Mesendoderm (in vitro differentiated cells): ENCODE results near the gene RHOBTB3.

Experiments used
- DNase-seq: peaks from one replicate; pipeline ENCODE4 v3.0.0; 2013
- H2AK5ac ChIP-seq: 2 replicates; pipeline ENCODE4 v1.6.1; 2013; ENCODE audit warnings: low read length, inconsistent platforms
- H2BK120ac ChIP-seq: 2 replicates; pipeline ENCODE4 v1.6.1; 2013; ENCODE audit warnings: low read depth, mild to moderate bottlenecking, low read length, moderate library complexity, mixed read lengths
- H2BK15ac ChIP-seq: replicated peaks from 2 replicates; pipeline ENCODE4 v1.6.1; 2013; ENCODE audit warnings: low read depth, mild to moderate bottlenecking, moderate library complexity
- H2BK5ac ChIP-seq: 2 replicates; pipeline ENCODE4 v1.6.1; 2013; ENCODE audit warnings: low read length, inconsistent platforms
- H3K18ac ChIP-seq: 2 replicates; pipeline ENCODE4 v1.6.1; 2013; ENCODE audit warnings: mild to moderate bottlenecking, low read length, mixed read lengths
- H3K23ac ChIP-seq: one replicate; pipeline ENCODE4 v1.6.1; 2013; ENCODE audit warnings: low read length
- H3K27ac ChIP-seq: 2 replicates; pipeline ENCODE4 v1.5.1; 2013; ENCODE audit warnings: low read depth, mild to moderate bottlenecking, inconsistent platforms, low read length, moderate library complexity
- H3K27me3 ChIP-seq: 2 replicates; pipeline ENCODE4 v1.6.1; 2013; ENCODE audit warnings: low read length, control low read depth, mild to moderate bottlenecking, inconsistent platforms; ENCODE audit not compliant: insufficient read depth, poor library complexity
- H3K36me3 ChIP-seq: 2 replicates; pipeline ENCODE4 v1.6.1; 2013; ENCODE audit warnings: low read length, inconsistent platforms; ENCODE audit not compliant: control insufficient read depth, insufficient read depth
- H3K4ac ChIP-seq: one replicate; pipeline ENCODE4 v1.6.1; 2013; ENCODE audit warnings: low read depth, mild to moderate bottlenecking, low read length, moderate library complexity
- H3K4me1 ChIP-seq: 2 replicates; pipeline ENCODE4 v1.6.1; 2013; ENCODE audit warnings: low read depth, low read length, inconsistent platforms; ENCODE audit not compliant: control insufficient read depth
- H3K4me2 ChIP-seq: 2 replicates; pipeline ENCODE4 v1.6.1; 2013; ENCODE audit warnings: low read length
- H3K4me3 ChIP-seq: 2 replicates; pipeline ENCODE4 v1.5.1; 2013; ENCODE audit warnings: mild to moderate bottlenecking, low read length
- H3K56ac ChIP-seq: one replicate; pipeline ENCODE4 v1.6.1; 2013; ENCODE audit warnings: low read length
- H3K79me1 ChIP-seq: 2 replicates; pipeline ENCODE4 v1.6.1; 2013; ENCODE audit warnings: low read length, inconsistent platforms
- H3K79me2 ChIP-seq: 2 replicates; pipeline ENCODE4 v1.6.1; 2013; ENCODE audit warnings: mild to moderate bottlenecking, low read length; ENCODE audit not compliant: control insufficient read depth, insufficient read depth
- H3K9ac ChIP-seq: 2 replicates; pipeline ENCODE4 v1.6.1; 2013; ENCODE audit warnings: low read length, inconsistent platforms
- H4K5ac ChIP-seq: one replicate; pipeline ENCODE4 v1.6.1; 2013; ENCODE audit warnings: low read length
- H4K8ac ChIP-seq: one replicate; pipeline ENCODE4 v1.6.1; 2013; ENCODE audit warnings: low read depth, mild to moderate bottlenecking, control low read depth, low read length, moderate library complexity
- WGBS: extraction: QIAGEN DNeasy Blood & Tissue Kit; methylation state at CpG from one replicate; pipeline ENCODE4 v1.1.7; 2013; ENCODE audit warnings: low lambda C conversion rate, missing lambda C conversion rate; ENCODE audit not compliant: insufficient coverage; ENCODE audit errors: extremely low coverage; 5-methylcytosine and 5-hydroxymethylcytosine counted together

Gene RHOBTB3

DNA sequence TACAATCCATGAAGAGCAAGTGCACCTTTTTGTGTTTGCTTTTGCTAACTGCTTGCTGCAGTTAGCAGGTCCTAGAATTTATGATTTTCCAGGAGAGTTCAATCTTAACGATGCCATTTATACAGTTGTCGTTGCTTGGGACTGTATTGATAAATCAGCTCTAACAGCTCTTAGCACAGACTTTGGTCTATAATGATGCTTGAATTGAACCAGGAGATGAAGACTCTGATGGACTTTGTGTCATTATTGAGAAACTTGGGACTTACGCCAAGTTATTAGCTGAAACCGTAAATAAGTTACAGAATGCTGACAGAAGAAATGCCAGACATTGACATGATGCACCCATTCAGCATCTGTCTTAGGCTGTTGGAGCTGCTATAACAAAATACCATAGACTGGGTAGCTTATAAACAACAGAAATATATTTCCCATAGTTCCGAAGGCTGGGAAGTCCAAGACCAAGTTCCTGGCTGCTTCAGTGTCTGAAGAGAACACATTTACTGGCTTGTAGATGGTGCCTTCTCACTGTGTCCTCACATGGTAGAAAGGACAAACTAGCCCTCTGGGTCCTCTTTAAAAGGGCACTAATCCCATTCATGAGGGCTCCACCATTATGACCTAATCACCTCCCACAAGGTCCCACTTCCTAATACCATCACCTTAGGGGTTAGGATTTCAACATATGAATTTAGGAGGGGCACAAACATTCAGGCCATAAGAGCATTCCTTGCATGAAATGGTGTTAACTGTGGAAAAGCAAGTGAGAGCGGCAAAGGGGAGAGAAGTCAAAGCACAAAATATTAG lies 73.8 kb downstream of the RHOBTB3 start:
- Histone ChIP-seq H3K4me3 (no peak overlapping the region), H3K4me2 (no peak overlapping the region), H2BK5ac (no peak overlapping the region), H2BK15ac (no peak overlapping the region), H3K79me2 (no peaks in the 10 kb centered on the region), H3K56ac (no peak overlapping the region), H3K27ac (no peak overlapping the region), H4K8ac (no peak overlapping the region), H3K9ac (no peak overlapping the region), H2BK120ac (no peak overlapping the region), H3K36me3 (no peaks in the 10 kb centered on the region), H2AK5ac (no peak overlapping the region), H3K18ac (no peak overlapping the region), H3K4me1 (peaks cover 3% of the 10 kb centered on the region), H4K5ac (no peak overlapping the region), H3K4ac (no peak overlapping the region), H3K79me1 (no peaks in the 10 kb centered on the region), H3K27me3 (no peaks in the 10 kb centered on the region), H3K23ac (no peak overlapping the region)
- no peak for DNase-seq
- no CpG with 5 or more reads among the region's 6 CpGs for WGBS

DNA sequence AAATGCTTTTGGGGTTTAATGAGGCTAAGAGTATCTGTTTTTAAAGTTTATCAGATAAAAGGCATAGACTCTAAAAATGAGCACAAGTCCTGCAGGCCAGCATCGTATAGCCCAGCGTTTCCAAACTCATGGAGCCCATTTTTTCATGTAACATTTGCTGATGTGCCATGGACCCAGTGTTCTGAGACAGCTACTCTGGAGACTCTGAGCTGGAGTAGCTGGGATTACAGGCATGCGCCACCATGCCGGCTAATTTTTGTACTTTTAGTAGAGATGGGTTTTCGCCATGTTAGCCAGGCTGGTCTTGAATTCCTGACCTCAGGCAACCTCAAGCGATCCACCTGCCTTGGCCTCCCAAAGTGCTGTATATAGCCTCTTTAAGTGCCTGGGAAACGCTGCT lies 75.6 kb downstream of the RHOBTB3 start:
- Histone ChIP-seq H3K4me3 (no peak overlapping the region), H3K56ac (no peak overlapping the region), H3K23ac (no peak overlapping the region), H3K79me1 (no peaks in the 10 kb centered on the region), H2BK120ac (no peak overlapping the region), H3K27ac (no peak overlapping the region), H4K5ac (no peak overlapping the region), H2AK5ac (no peak overlapping the region), H3K27me3 (no peaks in the 10 kb centered on the region), H3K4me2 (no peak overlapping the region), H3K9ac (no peak overlapping the region), H3K79me2 (no peaks in the 10 kb centered on the region), H4K8ac (no peak overlapping the region), H3K18ac (no peak overlapping the region), H2BK5ac (no peak overlapping the region), H3K4ac (no peak overlapping the region), H3K4me1 (peaks cover 3% of the 10 kb centered on the region), H3K36me3 (no peaks in the 10 kb centered on the region), H2BK15ac (no peak overlapping the region)
- no CpG with 5 or more reads among the region's 7 CpGs for WGBS
- no peak for DNase-seq

DNA sequence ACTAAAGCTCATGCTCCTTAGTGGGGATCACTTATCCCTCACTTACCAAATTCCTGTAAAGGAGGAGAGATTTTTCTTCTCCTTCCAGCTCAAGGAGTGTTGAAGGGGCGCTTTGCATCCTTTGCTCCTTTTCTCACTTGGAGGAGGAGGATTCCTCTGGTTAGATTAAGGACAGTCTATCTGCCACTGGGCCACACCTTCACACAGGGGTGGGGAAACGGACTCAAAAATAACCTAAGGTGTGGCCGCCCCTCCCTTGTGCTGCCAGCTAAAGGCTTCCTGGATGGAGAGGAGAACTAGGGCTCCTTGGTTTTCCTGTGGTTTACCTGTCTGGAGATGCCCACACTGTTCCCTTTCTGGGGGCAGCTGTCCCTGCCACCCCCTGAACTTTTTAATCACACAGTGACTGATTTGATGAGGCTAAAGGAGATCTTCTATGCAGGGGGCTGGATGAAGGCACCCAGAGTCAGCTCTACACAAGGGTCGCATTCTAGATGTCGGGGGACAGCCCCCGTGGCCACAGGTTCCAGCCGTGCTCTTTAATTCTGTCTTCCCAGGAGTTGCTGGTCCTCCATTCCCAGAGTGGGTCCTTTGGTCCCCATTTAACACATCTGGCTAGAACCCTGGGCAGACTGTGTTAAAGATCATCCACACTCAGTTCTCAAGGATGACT lies 77.0 kb downstream of the RHOBTB3 start:
- H3K4me3 ChIP-seq = no peak overlapping the region

DNA sequence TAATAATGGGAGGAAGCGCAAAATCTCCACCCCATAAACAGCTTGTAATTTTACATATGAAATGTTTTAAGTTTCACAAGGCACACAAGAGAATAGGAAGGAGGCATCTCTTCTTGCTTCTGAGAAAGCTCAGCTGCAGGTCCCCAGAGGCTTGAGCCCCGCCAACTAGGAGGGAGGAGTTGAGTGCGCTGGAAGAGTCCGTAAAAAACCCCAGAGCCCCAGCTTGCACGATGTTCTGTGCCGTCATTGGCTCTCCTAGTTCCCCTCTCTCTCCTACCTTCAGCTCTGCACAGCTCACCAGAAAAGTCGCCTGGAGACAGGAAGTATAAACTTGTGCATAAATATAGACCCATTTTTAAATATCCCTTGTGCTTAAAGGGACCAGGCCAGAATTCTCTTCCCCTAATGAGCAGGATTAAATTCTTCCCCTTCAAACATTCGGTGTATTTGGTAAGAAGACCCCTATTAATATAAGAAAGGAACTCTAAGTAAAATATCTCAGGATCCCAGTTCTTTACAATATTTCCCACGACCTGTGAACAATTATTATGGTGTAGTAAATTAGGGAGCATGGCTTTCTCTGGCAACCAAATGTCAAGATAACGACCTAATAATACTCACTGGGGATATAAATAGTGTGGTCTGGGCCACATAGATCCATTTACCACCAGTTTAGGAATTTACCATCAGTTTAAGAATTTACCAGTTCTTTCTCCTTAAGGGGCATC lies 77.7 kb downstream of the RHOBTB3 start:
- peaks cover 7% of the 10 kb centered on the region for H3K4me1 ChIP-seq
- H3K4me2 ChIP-seq = no peak overlapping the region
- H2BK5ac ChIP-seq = no peak overlapping the region
- no peak overlapping the region for H3K27ac ChIP-seq
- no peak overlapping the region for H3K4ac ChIP-seq
- H2BK15ac ChIP-seq = no peak overlapping the region
- H3K18ac ChIP-seq = no peak overlapping the region
- H3K79me1 ChIP-seq = no peaks in the 10 kb centered on the region
- H3K23ac ChIP-seq = no peak overlapping the region
- no peak overlapping the region for H2BK120ac ChIP-seq
- no peak overlapping the region for H3K4me3 ChIP-seq
- no peak overlapping the region for H2AK5ac ChIP-seq
- DNase-seq = no peak
- H3K36me3 ChIP-seq = no peaks in the 10 kb centered on the region
- no peak overlapping the region for H3K56ac ChIP-seq
- H3K9ac ChIP-seq = no peak overlapping the region
- H4K8ac ChIP-seq = no peak overlapping the region
- H3K27me3 ChIP-seq = no peaks in the 10 kb centered on the region
- no peaks in the 10 kb centered on the region for H3K79me2 ChIP-seq
- no CpG with 5 or more reads among the region's 10 CpGs for WGBS
- no peak overlapping the region for H4K5ac ChIP-seq

More for the DNA sequence above, 77.0 kb downstream of the RHOBTB3 start:
- no peak for DNase-seq
- no peak overlapping the region for H4K5ac ChIP-seq
- no peaks in the 10 kb centered on the region for H3K27me3 ChIP-seq
- H3K18ac ChIP-seq = no peak overlapping the region
- peaks cover 7% of the 10 kb centered on the region for H3K4me1 ChIP-seq
- WGBS = no CpG with 5 or more reads among the region's 7 CpGs
- H3K9ac ChIP-seq = no peak overlapping the region
- no peak overlapping the region for H4K8ac ChIP-seq
- H2BK5ac ChIP-seq = no peak overlapping the region
- no peak overlapping the region for H3K56ac ChIP-seq
- H3K23ac ChIP-seq = no peak overlapping the region
- no peak overlapping the region for H3K4me2 ChIP-seq
- H3K79me1 ChIP-seq = no peaks in the 10 kb centered on the region
- H3K4ac ChIP-seq = no peak overlapping the region
- no peaks in the 10 kb centered on the region for H3K79me2 ChIP-seq
- no peak overlapping the region for H2AK5ac ChIP-seq
- H3K27ac ChIP-seq = no peak overlapping the region
- H3K36me3 ChIP-seq = no peaks in the 10 kb centered on the region
- H2BK120ac ChIP-seq = no peak overlapping the region
- H2BK15ac ChIP-seq = no peak overlapping the region

DNA sequence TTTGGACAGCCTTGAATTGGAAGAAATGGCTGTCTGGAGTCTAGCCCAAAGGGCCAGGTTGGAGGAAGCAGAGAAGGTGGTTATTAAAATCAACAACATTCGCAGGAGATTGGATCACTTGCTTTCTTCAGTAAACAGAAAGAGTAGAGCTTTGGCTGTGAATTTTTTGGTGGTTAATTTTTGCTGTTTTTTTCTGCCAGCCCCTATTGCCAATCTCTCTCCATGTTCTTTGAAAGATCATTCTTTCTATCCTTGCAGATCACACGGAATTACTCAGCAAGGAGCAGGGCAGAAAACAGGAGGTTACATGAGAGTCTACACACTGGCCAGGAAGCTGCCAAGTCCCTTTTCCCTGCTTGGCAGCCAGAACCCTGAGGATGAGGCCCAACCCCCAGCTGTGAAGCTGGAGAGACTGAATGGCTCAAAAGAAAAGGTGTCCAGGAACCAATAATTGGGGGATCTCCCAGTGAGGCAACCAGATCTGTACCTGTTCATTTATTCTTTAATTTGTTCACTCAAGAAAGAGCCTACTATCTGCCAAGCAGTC lies 78.4 kb downstream of the RHOBTB3 start:
- WGBS = no CpG with 5 or more reads among the region's 2 CpGs
- H3K4me3 ChIP-seq = no peak overlapping the region
- H2BK120ac ChIP-seq = no peak overlapping the region
- H3K4me1 ChIP-seq = peaks cover 7% of the 10 kb centered on the region
- no peak overlapping the region for H3K23ac ChIP-seq
- H3K56ac ChIP-seq = no peak overlapping the region
- no peak overlapping the region for H3K9ac ChIP-seq
- no peaks in the 10 kb centered on the region for H3K79me1 ChIP-seq
- no peak overlapping the region for H2BK5ac ChIP-seq
- peaks cover 2% of the 10 kb centered on the region for H3K36me3 ChIP-seq
- H3K79me2 ChIP-seq = no peaks in the 10 kb centered on the region
- H4K8ac ChIP-seq = no peak overlapping the region
- no peak overlapping the region for H2BK15ac ChIP-seq
- H3K27ac ChIP-seq = no peak overlapping the region
- H3K18ac ChIP-seq = no peak overlapping the region
- DNase-seq = no peak
- H3K27me3 ChIP-seq = no peaks in the 10 kb centered on the region
- H3K4me2 ChIP-seq = no peak overlapping the region
- H3K4ac ChIP-seq = no peak overlapping the region
- H4K5ac ChIP-seq = no peak overlapping the region
- no peak overlapping the region for H2AK5ac ChIP-seq
